Measurements from ENCODE around the gene ZNF655. TPM values are rescaled to one million over a fixed set of nuclear protein-coding genes. Genes with fewer than 3 reads are reported as not detected.

ZNF655 gene
- total RNA-seq, 1 donor from 2014 or later, result 62.8 TPM

- peaks cover 68% of the 10 kb centered on the region for H3K36me3 Mint-ChIP-seq (ENCODE audit: unreplicated experiment)
- no peak for TF ChIP-seq CTCF (IDR thresholded peaks at IDR 0.05)
- no peaks in the 10 kb centered on the region for H3K27me3 Mint-ChIP-seq (ENCODE audit: unreplicated experiment)
- H3K4me1 Mint-ChIP-seq (ENCODE audit: unreplicated experiment), result no peaks in the 10 kb centered on the region
- H3K4me3 Mint-ChIP-seq (ENCODE audit: unreplicated experiment), result no peak overlapping the region
- no peak overlapping the region for H3K27ac Mint-ChIP-seq (ENCODE audit: unreplicated experiment)
- H3K9me3 Mint-ChIP-seq (ENCODE audit: unreplicated experiment), result no peaks in the 10 kb centered on the region
- DNase-seq (ENCODE audit: extremely low spot score, unreplicated experiment), result peak; percentile 48
These were observed 66.9 kb downstream of the ZNF655 start for GRCh38 chr7:99625321-99625720.

- H3K4me3 Mint-ChIP-seq (ENCODE audit: unreplicated experiment), result no peak overlapping the region
- no peaks in the 10 kb centered on the region for H3K4me1 Mint-ChIP-seq (ENCODE audit: unreplicated experiment)
- H3K27me3 Mint-ChIP-seq (ENCODE audit: unreplicated experiment), result no peaks in the 10 kb centered on the region
- DNase-seq (ENCODE audit: extremely low spot score, unreplicated experiment), result no peak
- H3K36me3 Mint-ChIP-seq (ENCODE audit: unreplicated experiment), result peaks cover 66% of the 10 kb centered on the region
- H3K27ac Mint-ChIP-seq (ENCODE audit: unreplicated experiment), result no peak overlapping the region
- no peaks in the 10 kb centered on the region for H3K9me3 Mint-ChIP-seq (ENCODE audit: unreplicated experiment)
- no peak for TF ChIP-seq CTCF (IDR thresholded peaks at IDR 0.05)
These were observed 67.5 kb downstream of the ZNF655 start for GRCh38 chr7:99625961-99626360.

Other genes starting within 250 kb of the ZNF655 start
- 103 and 105 TPM in 2 replicates for gene ARPC1A, start 232.7 kb upstream of the ZNF655 start, total RNA-seq
- 76.1 and 84.9 TPM in 2 replicates for gene ARPC1B, start 183.9 kb upstream of the ZNF655 start, total RNA-seq
- 107 and 116 TPM in 2 replicates for gene PDAP1, start 150.0 kb upstream of the ZNF655 start, total RNA-seq
- gene BUD31, start 149.7 kb upstream of the ZNF655 start, total RNA-seq, result 112 and 131 TPM in 2 replicates
- gene PTCD1, start 119.8 kb upstream of the ZNF655 start, total RNA-seq, result 5.7 and 10.5 TPM in 2 replicates
- gene CPSF4, start 119.7 kb upstream of the ZNF655 start, total RNA-seq, result 32.3 and 37.9 TPM in 2 replicates
- 251 and 253 TPM in 2 replicates for gene ATP5MF, start 92.5 kb upstream of the ZNF655 start, total RNA-seq
- 6.9 and 8.4 TPM in 2 replicates for gene ZNF789, start 85.8 kb upstream of the ZNF655 start, total RNA-seq
- gene ZNF394, start 58.4 kb upstream of the ZNF655 start, total RNA-seq, result 23.8 and 24.4 TPM in 2 replicates
- 11.6 and 12.1 TPM in 2 replicates for gene ZKSCAN5, start 54.0 kb upstream of the ZNF655 start, total RNA-seq
- 5.3 and 6.3 TPM in 2 replicates for gene FAM200A, start 6.5 kb upstream of the ZNF655 start, total RNA-seq
- gene TMEM225B, start 39.6 kb downstream of the ZNF655 start, total RNA-seq, result 1.1 and 1.6 TPM in 2 replicates
- gene ZSCAN25, start 58.3 kb downstream of the ZNF655 start, total RNA-seq, result 19.6 and 20.7 TPM in 2 replicates
- not detected in 2 replicates for gene CYP3A5, start 121.4 kb downstream of the ZNF655 start, total RNA-seq
- not detected in 2 replicates for gene CYP3A7, start 176.6 kb downstream of the ZNF655 start, total RNA-seq
- not detected in 2 replicates for gene CYP3A4, start 225.5 kb downstream of the ZNF655 start, total RNA-seq